Measurements from ENCODE around the gene USP48.
"Not testable (repeated sequence)": the region's sequence is repeated elsewhere in the genome, so short reads cannot be mapped to it uniquely, and the experiment has no call there.

USP48 gene

GRCh38 chr1:21633992-21634805, 148.8 kb downstream of the USP48 start:
- DNase-seq: no peak

GRCh38 chr1:21633141-21633755, 149.7 kb downstream of the USP48 start:
- no peak for DNase-seq

DNA sequence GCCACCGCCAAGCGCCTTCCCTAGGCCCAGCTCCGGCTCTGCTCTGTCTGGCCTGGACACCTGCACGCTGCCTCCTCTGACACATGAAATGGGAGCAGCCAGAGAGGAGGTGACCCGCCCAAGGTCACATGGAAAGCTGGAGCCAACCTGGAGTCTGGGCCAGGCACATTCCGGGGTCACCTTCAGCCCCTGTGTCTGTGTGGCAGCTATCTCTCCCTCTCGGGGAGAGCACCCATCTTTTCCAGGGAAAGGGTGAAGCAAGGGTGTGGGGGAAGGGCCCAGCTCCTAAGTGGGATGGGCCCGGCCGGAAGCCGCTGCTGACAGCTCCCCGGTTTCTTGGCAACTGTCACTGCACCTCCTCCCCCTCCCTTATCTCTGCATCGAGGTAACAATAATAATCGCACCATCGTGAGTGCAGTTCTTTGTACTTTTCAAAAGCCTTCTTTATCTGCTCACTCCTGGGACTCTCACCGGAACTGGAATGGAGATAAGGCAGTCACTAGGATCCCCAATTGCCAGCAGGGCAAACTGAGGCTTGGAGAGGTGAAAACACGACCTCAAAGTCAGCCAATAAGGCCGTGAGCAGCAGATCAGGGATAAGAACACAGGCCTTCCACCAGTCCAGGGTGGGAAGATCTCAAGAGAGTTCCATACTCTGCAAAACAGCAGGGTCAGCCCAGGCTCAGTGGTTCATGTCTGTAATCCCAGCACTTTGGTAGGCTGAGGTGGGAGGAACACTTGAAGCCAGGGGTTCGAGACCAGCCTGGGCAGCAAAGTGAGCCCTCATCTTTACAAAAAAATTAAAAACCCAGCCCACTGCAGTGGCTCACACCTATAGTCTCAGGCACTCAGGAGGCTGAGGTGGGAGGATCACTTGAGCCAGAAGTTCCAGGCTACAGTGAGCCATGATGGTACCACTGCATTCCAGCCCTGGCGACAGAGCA, 150.7 kb downstream of the USP48 start:
- DNase-seq: no peak

DNA sequence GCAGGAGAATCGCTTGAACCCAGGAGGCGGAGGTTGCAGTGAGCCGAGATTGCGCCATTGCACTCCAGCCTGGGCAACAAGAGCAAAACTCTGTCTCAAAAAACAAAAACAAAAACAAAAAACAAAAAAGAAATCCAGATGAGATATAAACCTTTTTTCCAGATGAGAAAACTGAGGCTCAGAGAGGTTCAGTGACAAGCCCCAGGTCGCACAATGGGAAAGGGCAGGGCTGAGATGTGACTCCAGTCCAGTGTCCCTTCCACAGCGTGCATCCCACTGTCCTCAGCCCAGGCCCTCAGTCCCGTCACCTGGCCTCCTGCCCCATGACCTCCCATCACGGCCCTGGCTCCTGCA, 151.4 kb downstream of the USP48 start:
- not testable (repeated sequence) for DNase-seq

- DNase-seq: no peak
These were observed 152.2 kb downstream of the USP48 start for GRCh38 chr1:21630571-21631343.

DNA sequence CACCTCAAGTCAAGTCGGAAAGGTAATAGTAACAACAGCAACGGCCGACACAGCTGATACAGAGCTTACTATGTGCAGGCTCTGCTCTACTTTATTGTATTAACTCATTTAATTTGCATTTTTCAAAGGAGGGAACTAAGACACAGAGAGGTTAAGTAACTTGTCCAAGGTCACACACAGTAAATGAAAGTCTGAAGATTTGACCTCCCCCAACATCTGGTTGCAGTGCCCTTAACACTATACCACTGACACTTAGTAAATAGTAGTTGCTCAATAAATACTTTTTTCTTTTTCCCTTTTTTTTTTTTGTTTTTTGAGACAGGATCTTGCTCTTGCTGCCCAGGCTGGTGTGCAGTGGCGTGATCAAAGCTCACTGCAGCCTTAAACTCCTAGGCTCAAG, 153.0 kb downstream of the USP48 start:
- no peak for DNase-seq

GRCh38 chr1:21628798-21629393, 154.1 kb downstream of the USP48 start:
- DNase-seq: no peak

Data from cerebellar nuclear complex (tissue), 1 donor.